ENCODE data around the gene OR5H14.

GRCh38 chr3:98182196-98182595 lies 34.9 kb downstream of the OR5H14 start:
- no peak for TF ChIP-seq POLR2A (IDR thresholded peaks at IDR 0.05; ENCODE audit: low read depth, low read length)
- TF ChIP-seq SPI1 (IDR thresholded peaks at IDR 0.05; ENCODE audit: low read depth, low read length) = no peak
- no peak for TF ChIP-seq POLR2AphosphoS5 (IDR thresholded peaks at IDR 0.05; ENCODE audit: low read depth, low read length)
